Right ventricle myocardium inferior (tissue), 1 donor: ENCODE measurements around the gene AASDH. TPM values are rescaled to one million over a fixed set of nuclear protein-coding genes. Genes with fewer than 3 reads are reported as not detected.

Experiments used
- ATAC-seq: fragments of 200-7000 bp; cut with Tn5 transposase; one replicate; pipeline ENCODE4 v1.9.1; 2020; ENCODE audit warnings: mild to moderate bottlenecking, moderate library complexity
- DNase-seq: peaks from one replicate; pipeline ENCODE4 v3.0.0; 2021; ENCODE audit errors: missing footprints
- intact Hi-C: fragments of 100-400 bp; cut with DNase I; formaldehyde crosslinking; loops from one replicate; pipeline ENCODE4 v1.11.0; 2022
- total RNA-seq: library from RNA; stranded (reverse); fragmentation: NEBNext Ultra II Directional; extraction: Animal tissue kit (Norgen Biotek cat#: 25700); gene quantifications from one replicate; pipeline ENCODE4 v1.2.1, GENCODE V29; 2021
- donor health status: DM: no; HTN: yes; CAD: no; lungs with severe emphysema.

AASDH gene
- total RNA-seq, 1 donor from 2014 or later: 6.5 TPM

DNA sequence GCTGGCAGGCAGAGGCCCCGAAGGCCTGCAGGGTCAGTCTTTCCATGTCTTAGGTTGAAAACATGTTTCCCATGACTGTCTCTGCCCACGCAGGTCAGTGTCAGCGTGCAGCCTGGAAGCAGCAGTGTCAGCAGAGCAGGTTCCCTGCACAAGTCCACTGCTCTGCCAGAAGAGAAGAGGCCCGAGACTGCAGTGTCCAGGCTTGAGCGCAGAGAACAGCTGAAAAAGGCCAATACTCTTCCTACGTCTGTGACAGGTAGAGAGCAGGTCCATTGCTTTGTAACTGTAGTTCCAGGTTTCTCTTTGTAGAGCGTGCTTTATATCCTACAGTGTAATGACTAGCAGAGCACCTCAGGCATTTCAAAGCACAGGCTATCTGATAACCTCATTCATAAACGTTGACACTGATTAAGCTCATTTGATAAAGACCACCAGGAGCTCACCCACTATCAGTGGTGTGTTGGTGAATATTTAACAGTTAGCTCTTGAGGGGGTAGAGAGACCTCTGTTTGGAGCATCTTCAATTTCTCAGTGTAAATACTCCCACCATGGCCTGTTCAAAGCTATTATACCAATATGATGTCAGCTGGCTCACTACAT lies 63.2 kb downstream of the AASDH start:
- no peak for ATAC-seq
- intact Hi-C loops: no loop called here
- no peak for DNase-seq

- ATAC-seq (no peak), DNase-seq (no peak)
- intact Hi-C loops: no loop called here
Measured at GRCh38 chr4:56323327-56323726, 64.0 kb downstream of the AASDH start.

DNA sequence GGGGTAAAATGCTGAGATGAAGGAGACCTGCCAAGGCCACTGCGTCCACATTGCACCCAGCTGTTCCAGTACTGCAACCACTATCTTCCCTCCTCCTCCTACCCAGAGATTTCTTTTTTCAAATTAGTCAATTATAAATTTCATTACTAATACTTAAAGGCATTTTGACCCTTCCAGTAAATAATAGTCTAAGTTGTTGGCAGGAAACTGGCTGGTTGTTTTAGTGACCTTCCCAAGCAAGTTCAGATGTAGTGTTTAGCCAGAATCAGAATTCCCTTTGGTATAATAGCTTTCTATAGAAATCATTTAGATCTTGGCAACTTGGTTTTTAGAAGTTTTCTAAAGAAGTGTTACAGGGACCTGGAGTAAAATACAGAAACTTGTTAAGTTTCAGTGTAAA lies 66.0 kb downstream of the AASDH start:
- ATAC-seq: no peak
- intact Hi-C loops: no loop called here

GRCh38 chr4:56320293-56320692 lies 67.0 kb downstream of the AASDH start:
- ATAC-seq (no peak), DNase-seq (no peak)
- intact Hi-C loops: no loop called here

More for the DNA sequence above, 66.0 kb downstream of the AASDH start:
- no peak for DNase-seq

GRCh38 chr4:56318555-56318954 lies 68.7 kb downstream of the AASDH start:
- no peak for ATAC-seq
- no peak for DNase-seq
- intact Hi-C loops: no loop called here

DNA sequence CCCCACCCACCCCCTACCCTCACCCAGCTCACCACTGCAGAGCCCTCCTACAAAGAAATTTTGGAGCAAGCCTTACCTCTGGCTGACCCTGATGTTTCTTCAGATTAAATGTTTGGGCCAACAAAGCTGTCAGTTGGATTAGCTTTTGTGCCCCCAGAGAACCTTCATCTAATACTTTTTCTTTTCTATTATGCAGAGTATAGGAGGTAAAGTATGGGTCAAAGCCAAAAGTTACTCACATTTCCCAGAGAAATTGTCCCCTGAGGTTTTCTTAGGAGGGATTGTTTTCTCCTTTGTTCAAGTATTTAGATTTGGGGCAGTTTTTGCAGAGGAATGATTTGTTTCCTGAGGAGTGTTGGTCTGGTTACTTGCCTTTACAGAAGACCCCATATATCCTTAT lies 69.5 kb downstream of the AASDH start:
- intact Hi-C loops: no loop called here
- DNase-seq (no peak), ATAC-seq (no peak)

DNA sequence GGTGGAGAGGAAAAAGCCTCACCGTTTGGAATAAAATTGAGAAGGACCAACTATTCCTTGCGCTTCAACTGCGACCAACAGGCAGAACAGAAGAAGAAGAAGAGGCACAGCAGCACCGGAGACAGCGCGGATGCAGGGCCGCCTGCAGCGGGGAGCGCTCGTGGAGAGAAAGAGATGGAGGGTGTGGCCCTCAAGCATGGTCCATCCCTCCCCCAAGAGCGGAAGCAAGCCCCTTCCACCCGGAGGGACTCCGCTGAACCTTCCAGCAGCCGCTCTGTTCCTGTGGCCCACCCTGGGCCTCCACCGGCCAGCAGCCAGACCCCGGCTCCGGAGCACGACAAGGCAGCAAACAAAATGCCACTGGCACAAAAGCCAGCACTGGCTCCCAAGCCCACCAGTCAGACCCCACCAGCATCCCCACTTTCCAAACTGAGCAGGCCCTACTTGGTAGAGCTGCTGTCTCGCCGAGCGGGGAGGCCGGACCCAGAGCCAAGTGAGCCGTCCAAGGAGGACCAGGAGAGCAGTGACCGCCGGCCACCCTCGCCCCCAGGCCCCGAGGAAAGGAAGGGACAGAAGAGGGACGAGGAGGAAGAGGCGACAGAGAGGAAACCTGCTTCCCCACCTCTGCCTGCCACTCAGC lies 71.2 kb downstream of the AASDH start:
- ATAC-seq (no peak), DNase-seq (no peak)
- intact Hi-C loops: no loop called here

- DNase-seq (no peak), ATAC-seq (no peak)
- intact Hi-C loops: no loop called here
Measured at GRCh38 chr4:56315543-56315942, 71.7 kb downstream of the AASDH start.

DNA sequence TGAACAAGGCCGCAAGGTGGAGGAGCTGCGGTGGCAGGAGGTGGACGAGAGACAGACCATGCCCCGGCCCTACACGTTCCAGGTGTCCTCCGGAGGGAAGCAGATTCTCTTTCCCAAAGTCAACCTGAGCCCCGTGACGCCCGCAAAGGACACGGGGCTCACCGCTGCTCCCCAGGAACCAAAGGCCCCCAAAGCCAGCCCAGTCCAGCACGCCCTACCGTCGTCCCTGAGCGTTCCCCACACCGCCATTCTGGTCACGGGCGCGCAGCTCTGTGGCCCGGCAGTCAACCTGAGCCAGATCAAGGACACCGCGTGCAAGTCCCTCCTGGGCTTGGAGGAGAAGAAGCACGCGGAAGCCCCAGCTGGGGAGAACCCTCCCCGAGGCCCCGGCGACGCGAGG lies 72.2 kb downstream of the AASDH start:
- ATAC-seq: no peak
- intact Hi-C loops: no loop called here
- DNase-seq: no peak

DNA sequence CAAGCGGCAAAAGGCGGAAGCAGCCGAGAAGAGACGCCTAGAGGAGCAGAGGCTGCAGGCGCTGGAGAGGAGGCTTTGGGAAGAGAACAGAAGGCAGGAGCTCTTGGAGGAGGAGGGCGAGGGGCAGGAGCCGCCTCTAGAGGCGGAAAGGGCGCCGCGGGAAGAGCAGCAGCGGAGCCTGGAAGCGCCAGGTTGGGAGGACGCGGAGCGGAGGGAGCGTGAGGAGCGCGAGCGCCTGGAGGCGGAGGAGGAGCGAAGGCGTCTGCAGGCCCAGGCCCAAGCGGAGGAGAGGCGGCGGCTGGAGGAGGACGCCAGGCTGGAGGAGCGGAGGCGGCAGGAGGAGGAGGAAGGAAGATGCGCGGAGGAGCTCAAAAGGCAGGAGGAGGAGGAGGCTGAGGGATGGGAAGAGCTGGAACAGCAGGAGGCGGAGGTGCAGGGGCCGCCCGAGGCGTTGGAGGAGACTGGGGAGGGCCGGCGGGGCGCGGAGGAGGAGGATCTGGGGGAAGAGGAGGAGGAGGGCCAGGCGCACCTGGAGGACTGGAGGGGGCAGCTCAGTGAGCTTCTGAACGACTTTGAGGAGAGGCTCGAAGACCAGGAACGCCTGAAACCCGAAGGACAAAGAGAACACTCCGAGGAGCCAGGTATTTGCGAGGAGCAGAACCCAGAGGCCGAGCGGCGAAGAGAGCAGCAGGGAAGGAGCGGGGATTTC lies 72.9 kb downstream of the AASDH start:
- intact Hi-C loops: no loop called here
- DNase-seq (no peak), ATAC-seq (no peak)

GRCh38 chr4:56313132-56313531 lies 74.2 kb downstream of the AASDH start:
- no peak for ATAC-seq
- intact Hi-C loops: no loop called here
- peak; percentile 55 for DNase-seq

- intact Hi-C loops: no loop called here
- DNase-seq (no peak), ATAC-seq (no peak)
Measured at GRCh38 chr4:56311299-56311975, 75.9 kb downstream of the AASDH start.

DNA sequence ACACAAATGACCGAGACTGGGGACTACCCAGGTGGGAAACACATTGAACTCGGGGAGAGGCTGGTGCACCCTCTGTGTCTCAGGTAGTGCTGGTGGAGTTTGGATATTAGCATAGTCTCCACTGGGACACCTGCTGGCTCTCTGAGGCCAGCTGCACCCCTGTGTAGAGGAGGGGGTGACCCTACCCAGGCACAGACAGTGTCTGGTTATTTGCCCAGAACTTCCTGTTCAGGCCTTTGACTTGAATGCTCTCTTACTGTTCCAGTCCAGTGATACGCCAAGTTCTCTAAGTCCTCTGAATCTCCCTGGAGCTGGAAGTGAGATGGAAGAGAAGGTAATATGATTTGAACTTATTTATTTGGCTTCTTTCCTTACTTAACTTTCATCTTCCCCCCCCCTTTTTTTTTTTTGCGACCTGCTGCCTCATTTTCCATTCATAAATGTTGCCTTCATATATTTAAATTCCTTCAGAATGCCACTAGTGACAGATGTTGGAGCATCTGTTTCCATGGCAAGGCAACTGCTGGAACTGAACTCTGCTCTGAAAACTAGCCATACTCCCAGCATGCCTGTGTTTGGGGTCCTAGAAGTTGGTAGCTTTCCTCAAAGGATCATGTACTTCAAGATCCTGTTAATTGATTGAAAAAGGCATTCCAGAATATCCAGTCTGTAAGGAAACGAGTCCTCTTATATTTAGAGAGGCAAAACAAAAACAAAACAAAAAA lies 76.7 kb downstream of the AASDH start:
- intact Hi-C loops: no loop called here
- DNase-seq: no peak
- ATAC-seq: no peak

DNA sequence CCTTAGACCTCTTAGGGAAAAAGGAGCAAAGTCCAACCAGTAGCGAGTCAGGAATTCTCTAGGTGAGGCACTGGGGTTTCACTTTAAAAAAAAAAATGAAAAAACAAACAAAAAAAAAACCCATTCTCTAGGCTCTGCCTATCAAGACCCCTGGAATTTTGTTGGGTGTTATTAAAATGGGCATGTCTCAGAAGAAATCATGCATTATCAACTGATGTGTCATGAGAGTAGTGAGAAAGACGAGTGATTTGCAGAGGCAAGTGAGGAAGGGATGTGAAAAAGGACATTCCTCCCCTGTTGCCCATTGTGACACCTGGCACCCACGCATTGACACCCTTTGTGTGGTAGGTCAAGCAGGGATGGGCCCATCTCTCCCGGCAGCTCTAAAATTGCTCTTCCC lies 78.9 kb downstream of the AASDH start:
- ATAC-seq (no peak), DNase-seq (no peak)
- intact Hi-C loops: loop anchor here (10.0 kb wide), 1 partner anchor 264 kb away; a partner anchor contains a TSS

DNA sequence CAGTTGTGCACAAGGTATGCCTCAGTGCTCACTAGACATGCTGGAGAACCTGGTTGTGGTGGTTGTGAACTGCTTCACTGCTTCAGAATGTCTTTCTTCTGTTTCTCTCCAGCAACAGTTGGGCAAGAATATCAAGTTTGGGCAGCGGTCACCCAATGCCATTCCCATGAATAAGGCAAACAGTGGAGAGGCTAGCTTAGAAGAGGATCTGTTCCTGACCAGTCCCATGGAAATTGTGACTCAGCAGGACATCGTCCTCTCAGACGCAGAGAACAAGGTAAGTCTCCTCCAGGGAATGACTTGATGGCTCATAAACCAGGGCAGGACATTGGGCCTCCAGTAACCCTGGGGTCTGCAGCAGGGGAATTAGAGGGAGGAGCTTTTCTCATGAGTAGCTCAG lies 79.9 kb downstream of the AASDH start:
- ATAC-seq (no peak), DNase-seq (no peak)
- intact Hi-C loops: loop anchor here (10.0 kb wide), 1 partner anchor 263 kb away; a partner anchor contains a TSS

- intact Hi-C loops: loop anchor here (10.0 kb wide), 1 partner anchor 261 kb away; a partner anchor contains a TSS
- ATAC-seq (no peak), DNase-seq (no peak)
Measured at GRCh38 chr4:56305390-56305789, 81.9 kb downstream of the AASDH start.

- DNase-seq (no peak), ATAC-seq (no peak)
- intact Hi-C loops: loop anchor here (5.0 to 10.0 kb wide), 2 partner anchors 259 to 357 kb away; partner anchors contain the start of gene CEP135
Measured at GRCh38 chr4:56303921-56304320, 83.4 kb downstream of the AASDH start.

GRCh38 chr4:56302760-56303159 lies 84.5 kb downstream of the AASDH start:
- DNase-seq (no peak), ATAC-seq (no peak)
- intact Hi-C loops: loop anchor here (5.0 to 10.0 kb wide), 2 partner anchors 258 to 355 kb away; partner anchors contain the start of gene CEP135

DNA sequence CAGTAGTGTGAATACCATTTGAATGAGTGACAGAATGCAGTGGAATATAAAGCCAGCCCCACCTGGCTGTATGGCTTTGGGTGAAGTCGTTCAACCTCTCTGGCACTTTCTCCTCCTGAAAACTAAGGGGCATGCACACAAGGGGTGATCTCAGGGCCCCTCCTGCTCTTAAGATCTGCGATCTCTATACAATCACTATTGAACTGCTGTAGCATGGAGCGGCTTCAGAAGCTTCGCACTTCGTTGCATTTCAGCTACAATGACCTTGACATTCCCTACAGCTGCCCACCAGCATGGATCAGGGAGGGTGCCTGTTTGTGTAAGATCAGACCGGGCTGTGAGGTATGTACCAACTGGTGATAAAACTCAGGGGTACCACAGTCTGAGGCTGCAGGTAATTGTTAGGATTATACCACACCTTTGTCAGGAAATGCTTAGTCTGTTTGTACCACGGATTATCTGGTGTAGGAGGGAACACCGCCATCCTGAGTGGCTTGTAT lies 85.2 kb downstream of the AASDH start:
- ATAC-seq: no peak
- DNase-seq: no peak
- intact Hi-C loops: loop anchor here (5.0 to 10.0 kb wide), 2 partner anchors 257 to 355 kb away; partner anchors contain the start of gene CEP135
